GM11168 (cell line): Measurements from ENCODE around the gene LINGO4.

Experiments used
- in situ Hi-C: fragments of 300-500 bp; cut with MboI; formaldehyde crosslinking; loops from one replicate; pipeline ENCODE4 v1.12.0; 2022; ENCODE audit warnings: low sequenced_read_pairs; ENCODE audit not compliant: unreplicated experiment

The LINGO4 gene

GRCh38 chr1:151815716-151816327 lies 10.6 kb upstream of the LINGO4 start:
- in situ Hi-C loops, result no loop called here

- in situ Hi-C loops, result no loop called here
Observed at GRCh38 chr1:151814971-151815545, 9.8 kb upstream of the LINGO4 start.

GRCh38 chr1:151814426-151814825 lies 9.2 kb upstream of the LINGO4 start:
- in situ Hi-C loops, result no loop called here

- in situ Hi-C loops, result no loop called here
Observed at GRCh38 chr1:151813271-151813977, 8.2 kb upstream of the LINGO4 start.

- in situ Hi-C loops, result no loop called here
Observed at GRCh38 chr1:151811181-151811580, 6.0 kb upstream of the LINGO4 start.

GRCh38 chr1:151809985-151810556 lies 4.9 kb upstream of the LINGO4 start:
- in situ Hi-C loops, result no loop called here

GRCh38 chr1:151809290-151809984 lies 4.2 kb upstream of the LINGO4 start:
- in situ Hi-C loops, result no loop called here

- in situ Hi-C loops, result no loop called here
Observed at GRCh38 chr1:151807766-151808165, 2.5 kb upstream of the LINGO4 start.

- in situ Hi-C loops, result no loop called here
Observed at GRCh38 chr1:151807131-151807530, 1.9 kb upstream of the LINGO4 start.

GRCh38 chr1:151806170-151806569 lies 951 bp upstream of the LINGO4 start:
- in situ Hi-C loops, result no loop called here

- in situ Hi-C loops, result no loop called here
Observed at GRCh38 chr1:151803915-151804314, 1.3 kb downstream of the LINGO4 start.

GRCh38 chr1:151803164-151803563 lies 2.1 kb downstream of the LINGO4 start:
- in situ Hi-C loops, result no loop called here

- in situ Hi-C loops, result no loop called here
Observed at GRCh38 chr1:151802372-151802771, 2.8 kb downstream of the LINGO4 start.

- in situ Hi-C loops, result no loop called here
Observed at GRCh38 chr1:151801846-151802245, 3.4 kb downstream of the LINGO4 start.

- in situ Hi-C loops, result no loop called here
Observed at GRCh38 chr1:151801310-151801820, 3.9 kb downstream of the LINGO4 start.

GRCh38 chr1:151800830-151801229 lies 4.4 kb downstream of the LINGO4 start:
- in situ Hi-C loops, result no loop called here

- in situ Hi-C loops, result no loop called here
Observed at GRCh38 chr1:151799179-151800022, 5.8 kb downstream of the LINGO4 start.

- in situ Hi-C loops, result no loop called here
Observed at GRCh38 chr1:151798571-151798970, 6.6 kb downstream of the LINGO4 start.

GRCh38 chr1:151790940-151791651 lies 14.1 kb downstream of the LINGO4 start:
- in situ Hi-C loops, result no loop called here
